ENCODE results near the gene NAGLU.

NAGLU gene

GRCh38 chr17:42536048-42536371, at the start of gene NAGLU:
Gene NAGLU (plus strand): TSS chr17:42536241. CDS start chr17:42536273, 32 bp downstream.
- peak; percentile 87 for DNase-seq

GRCh38 chr17:42488032-42488431, 48.0 kb upstream of the NAGLU start:
- DNase-seq, result no peak

GRCh38 chr17:42493319-42493718, 42.7 kb upstream of the NAGLU start:
- no peak for DNase-seq

- no peak for DNase-seq
Observed at GRCh38 chr17:42494673-42495072, 41.4 kb upstream of the NAGLU start.

- DNase-seq, result no peak
Observed at GRCh38 chr17:42498828-42499227, 37.2 kb upstream of the NAGLU start.

GRCh38 chr17:42502091-42502490, 34.0 kb upstream of the NAGLU start:
- DNase-seq, result no peak

GRCh38 chr17:42502926-42503325, 33.1 kb upstream of the NAGLU start:
- no peak for DNase-seq

- no peak for DNase-seq
Observed at GRCh38 chr17:42507671-42508070, 28.4 kb upstream of the NAGLU start.

- no peak for DNase-seq
Observed at GRCh38 chr17:42508426-42509165, 27.4 kb upstream of the NAGLU start.

GRCh38 chr17:42509409-42509808, 26.6 kb upstream of the NAGLU start:
- no peak for DNase-seq

- DNase-seq, result no peak
Observed at GRCh38 chr17:42509841-42510240, 26.2 kb upstream of the NAGLU start.

GRCh38 chr17:42512246-42512645, 23.8 kb upstream of the NAGLU start:
- DNase-seq, result no peak

GRCh38 chr17:42512733-42513251, 23.2 kb upstream of the NAGLU start:
- no peak for DNase-seq

- DNase-seq, result no peak
Observed at GRCh38 chr17:42513686-42514085, 22.4 kb upstream of the NAGLU start.

GRCh38 chr17:42514279-42514678, 21.8 kb upstream of the NAGLU start:
- no peak for DNase-seq

GRCh38 chr17:42514867-42515266, 21.2 kb upstream of the NAGLU start:
- no peak for DNase-seq

GRCh38 chr17:42517516-42517915, 18.5 kb upstream of the NAGLU start:
- DNase-seq, result peak; percentile 11

- no peak for DNase-seq
Observed at GRCh38 chr17:42518046-42518754, 17.8 kb upstream of the NAGLU start.

GRCh38 chr17:42518755-42519545, 17.1 kb upstream of the NAGLU start:
- no peak for DNase-seq

- no peak for DNase-seq
Observed at GRCh38 chr17:42519546-42520491, 16.2 kb upstream of the NAGLU start.

- no peak for DNase-seq
Observed at GRCh38 chr17:42520540-42520951, 15.5 kb upstream of the NAGLU start.

- no peak for DNase-seq
Observed at GRCh38 chr17:42521036-42521435, 15.0 kb upstream of the NAGLU start.
